Hepatic stellate cell (primary cell): ENCODE results near the gene GCNT3.

Experiments
- DNase-seq: peaks from one replicate; pipeline ENCODE4 v3.0.0; 2011; ENCODE audit warnings: low spot score

GCNT3 gene

GRCh38 chr15:59611276-59612260 lies at the start of gene GCNT3:
Gene GCNT3 (plus strand): TSS chr15:59611783. CDS start chr15:59618239, 6,456 bp downstream.
- DNase-seq: no peak

DNA sequence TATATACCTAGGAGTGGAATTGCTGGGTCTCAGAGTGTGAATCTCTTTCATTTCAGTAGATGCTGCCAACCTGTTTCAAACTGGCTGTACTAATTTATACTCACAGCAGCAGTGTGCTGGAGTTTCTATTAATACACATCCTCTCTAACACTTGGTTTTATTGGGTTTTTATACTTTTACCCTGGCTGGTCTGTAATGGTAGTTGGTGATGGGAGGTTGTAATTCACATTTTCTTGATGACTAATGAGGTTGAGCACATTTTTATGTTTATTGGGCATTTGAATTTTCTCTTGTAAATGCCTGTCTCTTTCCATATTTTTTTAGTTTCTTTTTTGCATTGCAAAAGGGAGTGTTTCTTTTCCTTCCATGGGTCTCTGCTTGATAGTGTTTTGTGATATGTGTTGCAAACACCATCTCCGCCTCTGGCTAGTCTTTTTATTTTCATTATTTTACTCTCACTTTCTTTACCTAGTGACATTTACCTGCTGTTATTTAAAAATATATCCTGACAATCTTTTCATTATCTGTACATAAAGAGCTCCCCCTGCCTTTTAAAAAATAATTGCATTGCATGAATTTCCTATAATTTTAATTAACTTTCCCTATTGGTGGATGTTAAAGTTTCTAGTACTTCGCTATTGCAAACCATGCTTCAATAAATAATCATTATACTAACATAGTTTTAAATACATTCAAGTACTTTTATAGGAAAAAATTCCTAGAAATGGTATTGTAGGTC lies 49.0 kb upstream of the GCNT3 start:
- no peak for DNase-seq

- DNase-seq: no peak
These were observed 46.3 kb upstream of the GCNT3 start for GRCh38 chr15:59565299-59565698.

DNA sequence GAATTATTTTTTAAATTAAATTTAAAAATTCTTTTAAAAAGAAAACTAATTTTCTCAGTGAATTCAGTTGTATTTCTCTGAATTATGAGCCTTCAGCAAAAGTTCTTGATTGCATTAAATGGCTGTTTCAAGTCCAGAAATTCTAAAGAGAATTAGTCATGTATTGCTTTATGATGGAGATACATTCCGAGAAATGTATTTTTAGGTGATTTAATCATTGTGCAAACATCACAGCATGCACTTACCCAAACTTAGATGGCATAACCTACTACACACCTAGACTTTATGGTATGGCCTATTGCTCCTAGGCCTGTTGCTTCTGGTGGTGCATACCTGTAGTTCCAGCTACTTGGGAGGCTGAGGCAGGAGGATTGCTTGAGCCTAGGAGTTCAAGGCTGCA lies 44.3 kb upstream of the GCNT3 start:
- no peak for DNase-seq

- DNase-seq: no peak
These were observed 42.1 kb upstream of the GCNT3 start for GRCh38 chr15:59569477-59569876.

- DNase-seq: no peak
These were observed 41.3 kb upstream of the GCNT3 start for GRCh38 chr15:59570315-59570714.

DNA sequence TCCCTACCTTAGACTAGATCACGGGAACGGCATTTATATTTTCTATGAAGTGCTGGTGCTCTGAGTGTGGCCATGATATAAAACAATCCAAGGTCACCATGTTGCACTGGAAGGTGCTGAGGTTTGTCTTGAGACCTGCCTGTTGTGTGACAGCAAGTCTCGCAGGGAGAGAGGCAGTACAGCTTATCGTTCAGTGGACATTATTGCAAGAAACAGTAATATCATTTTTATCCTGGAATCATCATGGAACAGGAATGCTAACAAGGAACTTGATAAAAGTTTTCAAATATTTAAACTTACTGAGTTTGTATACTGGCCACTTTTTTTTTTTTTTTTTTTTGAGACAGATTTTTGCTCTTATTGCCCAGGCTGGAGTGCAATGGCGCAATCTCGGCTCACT lies 40.0 kb upstream of the GCNT3 start:
- no peak for DNase-seq

DNA sequence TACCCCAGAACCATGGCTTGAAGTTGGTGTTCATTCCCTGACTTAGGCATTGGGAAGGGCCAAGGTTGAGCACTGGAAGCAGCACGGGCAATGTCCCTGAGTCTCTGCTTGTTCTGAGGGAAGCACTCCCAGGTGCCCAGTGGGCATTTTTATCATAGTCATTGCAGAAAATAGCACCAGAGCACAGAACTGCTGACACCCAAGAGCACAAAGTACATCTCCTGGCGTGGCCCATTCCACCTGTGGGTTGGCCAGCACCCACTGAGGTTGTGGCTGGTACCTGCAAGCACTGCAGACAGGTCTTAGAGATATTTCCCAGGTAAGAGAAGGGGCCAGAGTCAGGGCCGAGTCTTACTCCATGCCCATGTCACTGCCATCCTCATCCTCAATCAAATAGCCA lies 28.5 kb upstream of the GCNT3 start:
- no peak for DNase-seq

GRCh38 chr15:59587085-59587826 lies 24.3 kb upstream of the GCNT3 start:
- DNase-seq: no peak

GRCh38 chr15:59590027-59590426 lies 21.6 kb upstream of the GCNT3 start:
- no peak for DNase-seq

DNA sequence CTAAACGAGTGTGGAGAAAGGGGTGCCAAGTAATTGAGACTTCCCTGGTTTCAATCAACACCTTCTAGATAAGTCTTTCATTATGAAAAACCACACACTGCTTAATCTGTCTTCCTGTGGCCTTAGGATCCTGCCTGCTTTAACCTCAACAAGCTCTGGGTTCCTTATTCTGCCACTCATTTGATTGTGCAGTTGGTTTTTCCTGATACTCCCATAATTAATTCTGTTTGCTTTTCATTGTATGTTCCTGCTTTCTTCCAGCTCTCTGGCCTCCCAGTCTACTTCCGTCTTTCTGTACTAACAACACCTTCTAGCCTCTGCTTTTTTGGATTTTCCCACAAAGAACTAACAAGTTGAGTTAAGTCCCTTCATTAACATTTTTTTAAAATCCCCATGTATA lies 20.2 kb upstream of the GCNT3 start:
- no peak for DNase-seq

GRCh38 chr15:59594493-59594942 lies 17.1 kb upstream of the GCNT3 start:
- DNase-seq: peak; percentile 17

DNA sequence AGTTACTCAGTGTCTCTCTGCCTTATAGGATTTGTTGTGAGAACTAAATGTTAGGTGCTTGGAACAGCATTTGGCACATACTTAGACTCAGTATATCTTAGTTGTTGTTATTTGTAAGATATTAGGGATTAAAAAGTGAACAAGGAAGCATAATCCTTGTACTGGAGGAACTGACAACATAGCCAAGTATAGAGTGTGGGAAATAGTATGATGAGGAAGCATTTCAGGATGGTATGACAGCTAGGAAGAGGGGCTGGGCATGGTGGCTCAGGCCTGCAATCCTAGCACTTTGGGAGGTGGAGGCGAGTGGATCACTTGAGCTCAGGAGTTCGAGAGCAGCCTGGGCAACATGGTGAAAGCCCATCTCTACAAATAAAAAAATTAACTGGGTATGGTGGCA lies 16.6 kb upstream of the GCNT3 start:
- DNase-seq: no peak

GRCh38 chr15:59595434-59595915 lies 16.1 kb upstream of the GCNT3 start:
- DNase-seq: no peak

- no peak for DNase-seq
These were observed 14.9 kb upstream of the GCNT3 start for GRCh38 chr15:59596640-59597039.

DNA sequence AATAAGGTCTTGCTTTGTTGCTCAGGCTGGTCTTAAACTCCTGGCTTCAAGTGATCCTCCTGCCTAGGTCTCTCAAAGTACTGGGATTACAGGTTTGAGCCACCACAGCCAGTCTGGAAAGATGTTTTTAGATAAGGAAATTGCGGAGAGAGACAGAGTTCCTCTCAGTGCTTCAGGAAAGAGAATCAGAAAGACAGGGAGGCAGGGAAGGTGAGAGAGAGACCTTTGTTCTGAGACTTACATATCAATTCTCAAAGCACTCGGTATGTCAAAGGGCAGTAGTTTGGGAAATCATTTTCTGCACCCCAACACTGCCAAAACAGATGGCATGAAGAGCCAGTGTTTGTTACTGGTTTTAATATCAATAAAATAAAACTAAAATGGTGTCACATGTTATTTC lies 13.1 kb upstream of the GCNT3 start:
- DNase-seq: no peak

- no peak for DNase-seq
These were observed 5.6 kb upstream of the GCNT3 start for GRCh38 chr15:59605994-59606393.

GRCh38 chr15:59609730-59610712 lies 1.6 kb upstream of the GCNT3 start:
- no peak for DNase-seq

DNA sequence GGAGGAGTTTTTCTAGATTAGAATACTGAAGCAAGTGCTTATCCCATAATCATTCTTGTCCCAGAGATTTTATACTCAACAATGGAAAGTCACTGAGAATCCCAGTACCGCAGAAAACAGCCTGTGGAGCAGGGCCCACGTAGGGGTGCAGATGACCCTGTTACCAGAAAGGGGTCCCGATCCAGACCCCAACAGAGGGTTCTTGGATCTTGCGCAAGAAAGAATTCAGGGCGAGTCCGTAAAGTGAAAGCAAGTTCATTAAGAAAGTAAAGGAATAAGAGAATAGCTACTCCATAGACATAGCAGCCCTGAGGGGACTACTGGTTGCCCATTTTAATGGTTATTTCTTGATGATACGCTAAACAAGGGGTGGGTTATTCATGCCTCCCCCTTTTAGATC lies 2.6 kb downstream of the GCNT3 start:
- DNase-seq: no peak

- DNase-seq: no peak
These were observed 4.1 kb downstream of the GCNT3 start for GRCh38 chr15:59615661-59616060.

DNA sequence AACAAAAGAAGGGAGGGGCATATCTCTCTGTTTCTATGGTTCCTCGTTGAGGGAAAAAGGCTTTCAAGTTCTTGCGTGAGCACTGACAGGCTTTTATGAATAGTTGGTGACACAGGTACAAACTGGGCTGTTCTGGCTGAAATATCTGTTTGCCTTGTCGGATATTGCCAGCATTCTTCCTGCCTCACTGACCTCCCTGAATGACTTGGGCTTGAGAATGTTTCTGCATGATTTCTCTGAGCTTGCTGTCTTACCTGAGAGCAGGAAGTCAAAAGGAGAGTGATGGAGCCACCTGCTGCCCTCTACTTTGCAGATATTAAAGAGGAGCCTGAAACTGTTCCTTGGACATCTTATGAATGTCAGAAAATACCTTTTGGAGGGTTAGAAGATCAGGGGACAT lies 4.8 kb downstream of the GCNT3 start:
- DNase-seq: no peak
